ENCODE measurements around the gene ATP2B2. TPM values are rescaled to one million over a fixed set of nuclear protein-coding genes. Genes with fewer than 3 reads are reported as not detected.

The ATP2B2 gene
- total RNA-seq, 1 experiment from 2014 or later = not detected

GRCh38 chr3:10328460-10329071 is 176.8 kb downstream of the ATP2B2 start:
- no peak for DNase-seq (ENCODE audit: low read depth)

DNA sequence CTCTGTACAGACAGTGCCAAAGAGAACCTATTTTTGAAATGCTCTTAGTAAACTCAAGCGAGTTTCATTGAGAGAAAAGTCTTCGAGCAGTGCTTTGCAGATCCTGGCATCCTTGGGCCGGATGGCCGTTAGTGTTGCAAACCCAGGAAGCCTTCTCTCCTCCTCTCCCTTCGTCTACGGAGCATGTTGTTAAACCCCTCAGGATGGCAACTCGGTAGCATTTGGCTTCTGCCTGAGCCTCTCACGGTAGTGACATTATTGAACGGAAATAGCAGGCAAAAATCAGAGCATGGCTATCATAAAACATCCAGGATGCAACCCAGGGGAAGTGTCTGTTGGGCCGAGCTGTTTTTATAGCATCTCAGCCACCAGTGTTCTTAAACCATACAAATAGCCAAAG is 177.8 kb downstream of the ATP2B2 start:
- DNase-seq (ENCODE audit: low read depth) = no peak

- no peak for DNase-seq (ENCODE audit: low read depth)
These were observed 183.1 kb downstream of the ATP2B2 start for GRCh38 chr3:10322352-10322710.

- no peak for DNase-seq (ENCODE audit: low read depth)
These were observed 183.6 kb downstream of the ATP2B2 start for GRCh38 chr3:10321630-10322351.

DNA sequence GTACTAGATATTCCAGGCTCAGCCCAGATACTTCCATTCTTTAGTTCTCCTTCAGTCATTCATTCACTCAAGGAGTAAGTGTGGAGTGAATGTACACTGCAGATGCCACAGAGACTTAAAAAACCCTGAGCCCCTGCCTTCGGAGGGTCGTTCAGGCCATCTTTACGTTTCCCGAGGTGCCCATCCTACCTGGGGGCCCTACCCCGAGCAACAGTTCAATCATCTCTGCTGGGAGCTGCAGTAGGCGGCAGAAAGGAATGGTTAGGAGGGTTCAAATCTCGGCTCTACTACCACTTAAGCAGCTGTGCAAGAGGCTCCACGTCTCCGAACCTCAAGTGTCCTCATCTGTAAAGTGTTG is 185.1 kb downstream of the ATP2B2 start:
- no peak for DNase-seq (ENCODE audit: low read depth)

GRCh38 chr3:10319804-10320203 is 185.6 kb downstream of the ATP2B2 start:
- DNase-seq (ENCODE audit: low read depth) = no peak

- DNase-seq (ENCODE audit: low read depth) = no peak
These were observed 186.1 kb downstream of the ATP2B2 start for GRCh38 chr3:10319251-10319650.

GRCh38 chr3:10317961-10318350 is 187.4 kb downstream of the ATP2B2 start:
- no peak for DNase-seq (ENCODE audit: low read depth)

- DNase-seq (ENCODE audit: low read depth) = no peak
These were observed 187.9 kb downstream of the ATP2B2 start for GRCh38 chr3:10317311-10317960.

GRCh38 chr3:10315771-10316344 is 189.5 kb downstream of the ATP2B2 start:
- no peak for DNase-seq (ENCODE audit: low read depth)

DNA sequence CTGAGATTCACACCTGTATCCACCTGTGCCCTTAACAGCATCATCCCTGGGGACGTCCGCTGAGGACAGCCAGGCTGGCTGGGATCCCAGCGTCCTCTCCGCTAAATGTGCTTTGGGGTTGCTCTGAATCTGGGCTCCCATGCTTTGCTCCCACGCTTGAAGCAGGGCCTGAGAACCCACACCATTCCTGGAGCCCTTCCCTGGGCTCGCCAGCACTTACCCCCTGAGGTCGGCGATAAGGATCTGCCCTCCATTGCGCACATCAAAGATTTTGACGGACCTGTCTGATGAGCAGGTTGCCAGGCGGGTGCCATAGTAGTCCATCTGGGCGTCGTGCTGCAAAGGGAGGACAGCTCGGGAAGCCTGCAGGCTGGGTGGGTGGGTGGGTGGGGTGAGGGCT is 190.3 kb downstream of the ATP2B2 start:
- no peak for DNase-seq (ENCODE audit: low read depth)

DNA sequence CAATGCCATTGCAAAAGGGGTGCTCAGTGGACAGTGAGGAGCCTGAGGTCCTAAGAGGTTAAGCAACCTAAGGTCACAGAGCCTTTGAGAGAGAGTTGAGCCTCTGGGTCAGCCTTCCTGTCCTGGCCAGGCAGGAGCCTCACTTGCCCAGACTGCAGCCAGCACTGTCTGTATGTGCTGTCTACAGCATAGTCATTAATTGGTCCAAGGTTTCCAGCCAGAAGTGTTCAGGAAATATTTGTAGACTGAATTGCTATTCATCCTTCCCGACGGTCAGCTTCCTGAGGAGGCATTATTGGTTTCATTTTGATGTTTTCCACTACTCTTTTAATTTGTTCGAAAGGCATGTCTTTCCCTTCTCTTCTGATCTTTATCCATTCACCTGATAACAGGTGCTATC is 192.5 kb downstream of the ATP2B2 start:
- no peak for DNase-seq (ENCODE audit: low read depth)

- DNase-seq (ENCODE audit: low read depth) = no peak
These were observed 193.0 kb downstream of the ATP2B2 start for GRCh38 chr3:10312391-10312790.

- DNase-seq (ENCODE audit: low read depth) = no peak
These were observed 193.7 kb downstream of the ATP2B2 start for GRCh38 chr3:10311710-10312109.

- DNase-seq (ENCODE audit: low read depth) = no peak
These were observed 194.8 kb downstream of the ATP2B2 start for GRCh38 chr3:10310578-10310977.

DNA sequence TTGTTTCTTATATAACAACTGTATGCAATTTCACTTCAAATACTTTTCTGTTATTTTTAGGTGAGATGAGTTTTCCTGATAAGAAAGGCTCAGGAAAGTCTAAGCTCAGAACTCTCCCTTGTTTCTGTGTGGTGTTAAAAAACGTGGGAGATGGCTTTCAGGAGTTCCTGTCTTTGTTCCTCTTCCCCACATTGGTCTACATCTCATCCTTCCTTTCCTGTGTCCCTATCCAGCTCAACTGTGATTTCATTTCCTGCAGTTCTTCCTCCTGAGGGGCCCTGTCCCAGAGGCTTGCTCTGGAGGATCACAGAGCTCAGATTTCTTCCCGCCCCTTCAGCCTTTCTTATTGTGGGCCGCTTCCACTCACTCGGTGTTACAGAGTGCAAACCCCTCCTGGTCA is 195.7 kb downstream of the ATP2B2 start:
- DNase-seq (ENCODE audit: low read depth) = no peak

GRCh38 chr3:10308678-10309077 is 196.7 kb downstream of the ATP2B2 start:
- DNase-seq (ENCODE audit: low read depth) = no peak

DNA sequence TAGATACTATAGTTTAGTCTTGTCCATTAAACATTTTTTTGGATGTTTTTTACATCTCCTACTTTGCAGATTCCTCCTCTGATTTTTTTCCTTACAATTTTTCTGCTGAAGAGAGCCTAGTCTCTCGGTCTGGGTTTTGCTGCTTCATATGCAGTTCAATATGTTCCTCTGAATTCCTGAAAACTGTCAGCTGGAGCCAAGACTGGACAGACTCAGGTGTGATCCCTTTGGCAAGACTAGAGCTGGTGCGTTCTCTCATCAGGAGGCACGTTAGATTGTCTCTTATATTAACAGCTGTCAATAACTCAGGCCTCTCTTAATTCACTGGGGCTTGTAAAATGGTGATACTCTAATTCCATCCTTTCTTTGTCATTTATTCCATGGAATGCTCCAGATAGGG is 199.2 kb downstream of the ATP2B2 start:
- DNase-seq (ENCODE audit: low read depth) = no peak

DNA sequence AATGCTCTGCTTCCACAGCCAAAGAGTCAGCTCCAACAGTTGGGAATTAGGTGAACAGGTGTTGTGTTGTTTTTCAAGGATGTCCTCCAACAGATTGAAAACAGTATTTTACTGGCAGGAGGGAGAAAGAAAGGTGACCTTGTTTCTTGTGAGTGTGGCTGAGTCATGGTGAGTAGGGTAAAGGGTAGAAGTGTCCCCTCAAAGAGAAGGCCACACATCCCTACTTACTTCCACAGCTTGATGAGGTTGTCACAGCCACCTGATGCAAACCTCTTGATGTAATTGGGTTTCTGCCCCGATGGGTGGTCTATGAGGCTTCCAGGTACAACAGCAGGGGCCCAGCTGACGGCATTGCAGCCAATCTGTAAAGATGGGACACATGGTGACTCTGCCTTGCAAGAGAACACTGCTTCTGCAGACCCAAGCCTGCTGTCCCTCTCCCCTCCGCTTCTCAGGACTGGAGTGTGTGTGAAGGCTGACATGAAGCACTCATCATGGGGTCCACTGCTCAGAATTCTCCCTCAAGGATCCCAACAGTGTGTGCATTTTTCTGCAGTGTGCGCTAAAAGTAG is 200.0 kb downstream of the ATP2B2 start:
- no peak for DNase-seq (ENCODE audit: low read depth)

DNA sequence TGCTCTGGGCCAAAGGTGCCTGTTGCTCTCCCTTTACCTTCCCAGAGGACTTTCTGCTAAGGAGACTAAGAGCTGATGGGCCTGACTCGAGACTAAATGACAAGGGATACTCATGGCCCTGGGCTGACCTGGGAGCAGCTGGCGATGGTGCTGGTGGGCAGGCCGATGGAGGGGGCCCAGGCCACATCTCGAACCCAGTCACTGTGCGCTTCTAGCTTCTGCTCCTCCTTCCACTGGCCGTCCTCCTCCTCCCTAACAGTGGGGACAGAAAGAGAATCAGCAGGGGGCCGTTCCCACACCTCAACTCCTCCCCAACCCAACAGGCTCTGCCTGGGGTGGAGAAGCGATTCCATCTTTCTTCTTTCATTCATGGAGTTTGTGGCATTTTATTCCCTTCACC is 200.5 kb downstream of the ATP2B2 start:
- DNase-seq (ENCODE audit: low read depth) = no peak

DNA sequence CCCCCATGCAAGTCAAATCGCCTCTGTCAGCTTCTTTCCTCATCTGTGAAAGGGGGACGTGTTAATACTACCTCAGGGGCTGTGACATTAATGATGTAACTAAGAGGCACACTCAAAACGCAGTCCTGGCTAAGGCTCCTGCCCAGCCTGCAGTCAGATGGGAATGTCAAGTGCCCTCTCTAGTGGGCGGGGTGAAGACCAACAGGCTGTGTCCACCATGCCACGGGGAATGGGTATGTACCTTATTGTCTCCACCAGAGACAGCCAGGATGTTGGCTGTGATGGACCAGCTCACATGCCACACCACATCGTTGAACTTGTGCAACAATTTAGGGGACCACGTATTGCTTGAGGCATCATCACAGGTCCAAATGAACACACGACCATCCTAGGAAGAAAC is 201.6 kb downstream of the ATP2B2 start:
- DNase-seq (ENCODE audit: low read depth) = no peak

GRCh38 chr3:10303105-10303504 is 202.3 kb downstream of the ATP2B2 start:
- DNase-seq (ENCODE audit: low read depth) = no peak

DNA sequence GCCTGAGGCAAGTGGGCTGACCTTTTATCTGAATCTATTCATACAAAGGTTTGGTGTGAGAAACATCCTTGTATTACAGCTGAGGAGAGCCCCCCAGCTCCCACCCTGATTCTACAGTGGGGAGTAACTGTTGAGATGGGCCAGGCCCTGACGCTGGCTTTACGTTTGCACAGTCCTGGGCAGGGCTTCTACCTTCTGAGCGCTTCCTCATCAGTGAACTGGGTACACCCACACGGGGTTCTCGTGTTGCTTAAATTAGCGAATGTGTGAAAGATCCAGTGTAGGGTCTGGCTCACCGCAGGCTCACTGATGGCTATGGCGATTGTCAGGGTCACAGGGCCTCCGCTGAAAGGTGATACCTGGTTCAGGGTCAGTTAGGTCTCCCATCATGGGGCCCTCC is 205.3 kb downstream of the ATP2B2 start:
- no peak for DNase-seq (ENCODE audit: low read depth)
